ENCODE measurements around the gene CCNA1.

DNA sequence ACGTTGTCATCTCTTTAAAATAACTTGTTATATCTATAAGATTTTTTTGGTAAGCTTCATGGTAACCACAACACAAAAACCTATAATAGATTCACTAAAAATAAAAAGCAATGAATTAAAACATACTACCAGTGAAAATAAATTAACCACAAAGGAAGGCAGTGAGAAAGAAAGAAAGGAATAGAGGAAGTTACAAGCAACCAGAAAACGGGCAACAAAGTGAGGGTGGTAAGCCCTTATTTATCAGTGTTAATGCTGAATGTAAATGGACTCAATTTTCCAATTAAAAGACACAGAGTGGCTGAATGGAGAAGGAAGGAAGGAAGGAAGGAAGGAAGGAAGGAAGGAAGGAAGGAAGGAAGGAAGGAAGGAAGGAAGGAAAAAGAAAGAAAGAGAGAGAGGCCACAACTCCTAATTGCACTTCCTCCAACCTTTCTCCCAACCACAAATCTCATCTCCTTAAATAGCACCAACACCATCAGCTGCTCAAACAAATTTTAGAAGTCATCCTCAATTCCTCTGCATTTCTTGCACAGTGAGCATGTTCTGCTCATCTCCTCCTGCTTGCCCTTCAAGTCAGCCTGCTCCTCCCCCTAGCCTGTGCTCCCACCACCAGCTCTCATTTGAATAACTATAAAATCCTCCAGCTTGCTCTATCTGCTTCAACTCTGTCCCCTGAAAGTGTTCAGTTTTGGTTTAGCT is 48.6 kb downstream of the CCNA1 start:
- TF ChIP-seq POLR2A (IDR thresholded peaks at IDR 0.05), result no peak
- TF ChIP-seq, protein P1, sequence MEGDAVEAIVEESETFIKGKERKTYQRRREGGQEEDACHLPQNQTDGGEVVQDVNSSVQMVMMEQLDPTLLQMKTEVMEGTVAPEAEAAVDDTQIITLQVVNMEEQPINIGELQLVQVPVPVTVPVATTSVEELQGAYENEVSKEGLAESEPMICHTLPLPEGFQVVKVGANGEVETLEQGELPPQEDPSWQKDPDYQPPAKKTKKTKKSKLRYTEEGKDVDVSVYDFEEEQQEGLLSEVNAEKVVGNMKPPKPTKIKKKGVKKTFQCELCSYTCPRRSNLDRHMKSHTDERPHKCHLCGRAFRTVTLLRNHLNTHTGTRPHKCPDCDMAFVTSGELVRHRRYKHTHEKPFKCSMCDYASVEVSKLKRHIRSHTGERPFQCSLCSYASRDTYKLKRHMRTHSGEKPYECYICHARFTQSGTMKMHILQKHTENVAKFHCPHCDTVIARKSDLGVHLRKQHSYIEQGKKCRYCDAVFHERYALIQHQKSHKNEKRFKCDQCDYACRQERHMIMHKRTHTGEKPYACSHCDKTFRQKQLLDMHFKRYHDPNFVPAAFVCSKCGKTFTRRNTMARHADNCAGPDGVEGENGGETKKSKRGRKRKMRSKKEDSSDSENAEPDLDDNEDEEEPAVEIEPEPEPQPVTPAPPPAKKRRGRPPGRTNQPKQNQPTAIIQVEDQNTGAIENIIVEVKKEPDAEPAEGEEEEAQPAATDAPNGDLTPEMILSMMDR (IDR thresholded peaks at IDR 0.05), result no peak
- TF ChIP-seq POLR2AphosphoS5 (IDR thresholded peaks at IDR 0.05), result no peak

Measured in prostate gland (tissue), 2 donors.